Hypothalamus (tissue), 51 donors: ENCODE measurements around the gene INTS13.
"Not testable (repeated sequence)": the region's sequence is repeated elsewhere in the genome, so short reads cannot be mapped to it uniquely, and the experiment has no call there.

Source experiments
- DNase-seq, 51 donors: peaks; one replicate each; lab custom pipeline; 2025; lab: John Stamatoyannopoulos, UW

Gene INTS13

GRCh38 chr12:26936559-26937442, 980 bp downstream of the INTS13 start:
- DNase-seq: no peak

- no peak for DNase-seq
Observed at GRCh38 chr12:26935636-26936378, 2.0 kb downstream of the INTS13 start.

GRCh38 chr12:26929590-26929989, 8.2 kb downstream of the INTS13 start:
- DNase-seq: no peak

DNA sequence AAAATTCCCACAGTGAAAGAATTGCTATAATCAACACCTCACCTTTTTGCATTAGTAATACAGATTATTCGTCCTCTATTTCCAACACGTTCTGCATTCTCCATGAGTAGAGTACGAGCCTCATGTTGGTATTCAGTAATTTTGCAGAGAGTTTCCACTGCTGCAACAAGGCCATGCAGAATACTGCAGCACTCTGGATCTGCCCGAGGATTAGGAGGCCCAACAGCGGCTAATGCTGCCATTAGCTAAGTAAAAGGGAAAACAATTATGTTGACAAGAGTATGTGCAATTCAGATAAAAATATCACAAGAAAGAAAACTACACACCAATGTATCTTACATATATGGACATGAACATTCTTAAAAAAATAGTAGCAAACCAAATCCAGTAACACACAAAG, 9.1 kb downstream of the INTS13 start:
- DNase-seq: no peak

DNA sequence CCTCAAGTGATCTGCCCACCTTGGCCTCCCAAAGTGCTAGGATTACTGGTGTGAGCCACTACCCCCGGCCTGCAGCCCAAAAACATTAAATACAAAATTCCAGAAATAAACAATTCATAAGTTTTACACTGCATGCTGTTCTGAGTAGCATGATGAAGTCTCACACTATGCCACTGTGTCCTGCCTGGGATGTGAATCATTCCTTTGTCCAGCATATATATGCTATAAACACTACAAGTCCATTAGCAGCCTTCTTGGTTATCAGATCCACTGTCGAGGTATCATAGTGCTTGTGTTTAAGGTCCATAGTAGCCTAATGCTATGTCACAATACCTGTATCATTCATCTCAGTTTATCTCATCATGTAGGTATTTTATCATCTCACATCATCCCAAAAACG, 15.9 kb downstream of the INTS13 start:
- no peak for DNase-seq

DNA sequence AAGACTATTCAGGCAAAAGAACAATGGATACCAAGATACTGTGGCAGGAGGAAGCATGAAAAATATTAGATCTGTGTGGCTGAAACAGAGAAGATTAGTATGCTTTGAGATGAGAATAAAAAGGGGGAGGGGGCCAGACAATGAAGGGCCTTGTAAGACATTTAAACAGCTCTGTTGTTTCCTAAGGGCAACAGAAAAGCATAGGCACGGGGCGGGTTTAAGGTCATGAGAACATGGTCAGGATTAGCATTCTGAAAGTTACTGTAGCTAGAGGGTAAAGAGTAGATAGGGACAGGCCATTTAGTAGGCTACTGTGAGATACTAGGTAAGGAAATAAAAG, 18.6 kb downstream of the INTS13 start:
- peak in 21 of 51 donors; percentile 0 to 76 (median 19) for DNase-seq

GRCh38 chr12:26918321-26919215, 19.2 kb downstream of the INTS13 start:
- peak in 2 of 51 donors; percentile 2 to 50 for DNase-seq

DNA sequence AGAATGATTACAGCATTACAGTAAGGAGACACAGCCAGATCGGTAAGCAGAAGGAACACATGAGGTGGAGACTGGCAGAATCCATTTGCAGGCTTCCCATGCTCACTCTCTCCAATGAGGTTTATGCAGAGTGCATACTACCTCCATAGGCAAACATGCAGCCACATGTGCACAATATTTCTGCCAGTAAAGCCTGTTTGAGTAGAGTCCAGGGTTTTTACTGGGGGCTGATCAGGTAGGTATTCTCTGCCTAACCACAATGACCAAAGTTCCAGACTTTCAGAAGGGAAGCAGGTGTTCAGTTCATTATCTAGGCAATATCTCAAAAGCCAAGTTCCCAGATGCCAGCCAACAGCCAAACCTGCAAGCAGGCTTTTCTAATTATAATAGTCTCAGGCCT, 31.1 kb downstream of the INTS13 start:
- no peak for DNase-seq

GRCh38 chr12:26906024-26906423, 31.8 kb downstream of the INTS13 start:
- no peak for DNase-seq

GRCh38 chr12:26903396-26903795, 34.4 kb downstream of the INTS13 start:
- not testable (repeated sequence) for DNase-seq

DNA sequence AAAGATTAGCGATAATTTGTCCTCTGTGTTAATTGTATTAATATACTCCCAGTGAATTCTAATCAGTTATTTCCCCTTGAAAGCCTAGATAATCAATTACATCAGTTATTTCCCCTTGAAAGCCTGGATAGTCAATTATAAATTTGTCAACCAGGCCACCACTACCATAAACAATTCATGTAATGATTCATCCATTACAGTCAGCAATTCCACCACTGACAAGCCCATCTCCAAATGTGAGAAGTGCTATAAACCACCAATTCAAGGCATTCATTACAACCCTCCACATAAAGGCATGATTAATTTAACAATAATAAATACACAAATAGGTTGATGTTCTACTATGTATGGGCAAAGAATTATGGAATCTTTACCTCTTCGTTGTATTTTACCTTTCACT, 40.9 kb downstream of the INTS13 start:
- DNase-seq: no peak

DNA sequence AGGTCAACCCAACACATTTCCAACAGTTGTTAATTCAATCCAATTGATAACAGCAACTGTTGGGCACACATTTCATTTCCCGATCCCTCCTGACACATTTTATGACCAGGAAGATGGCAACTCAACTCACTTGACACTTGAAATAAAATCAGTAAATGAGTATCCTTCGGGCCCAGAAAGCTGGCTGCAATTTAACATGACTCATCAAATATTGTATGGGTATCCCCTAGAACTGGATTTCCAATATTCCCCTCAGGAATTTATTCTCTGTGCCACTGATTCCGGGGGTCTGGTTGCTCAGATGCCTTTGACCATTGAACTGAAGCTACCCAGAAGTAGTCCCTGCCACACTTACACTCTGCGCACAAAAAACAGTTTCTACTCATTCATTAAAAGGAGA, 42.1 kb downstream of the INTS13 start:
- DNase-seq: no peak

DNA sequence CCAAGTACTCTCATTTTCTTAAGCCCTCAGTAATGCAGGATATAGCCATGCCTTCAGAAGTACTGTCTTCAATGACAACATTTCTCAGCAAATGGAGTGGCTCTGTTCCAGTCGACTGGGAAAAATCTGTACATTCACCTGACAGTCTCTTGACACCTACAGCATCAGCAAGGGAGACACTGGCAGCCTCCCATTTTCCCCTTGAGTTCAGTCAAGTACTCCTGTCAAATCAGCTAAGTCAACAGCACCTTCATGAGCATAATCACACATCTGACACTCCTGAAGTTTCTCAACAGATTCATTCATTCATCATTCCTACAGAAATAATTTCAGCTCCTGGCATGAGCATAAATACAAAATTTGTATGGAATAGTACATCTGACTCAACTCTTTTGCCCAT, 46.1 kb downstream of the INTS13 start:
- no peak for DNase-seq

GRCh38 chr12:26890784-26891183, 47.0 kb downstream of the INTS13 start:
- no peak for DNase-seq

GRCh38 chr12:26884765-26885576, 52.8 kb downstream of the INTS13 start:
- peak in 50 of 51 donors; percentile 5 to 88 (median 61) for DNase-seq

- no peak for DNase-seq
Observed at GRCh38 chr12:26880625-26881024, 57.2 kb downstream of the INTS13 start.

GRCh38 chr12:26878661-26879119, 59.1 kb downstream of the INTS13 start:
- DNase-seq: peak in 26 of 51 donors; percentile 1 to 39 (median 12)

DNA sequence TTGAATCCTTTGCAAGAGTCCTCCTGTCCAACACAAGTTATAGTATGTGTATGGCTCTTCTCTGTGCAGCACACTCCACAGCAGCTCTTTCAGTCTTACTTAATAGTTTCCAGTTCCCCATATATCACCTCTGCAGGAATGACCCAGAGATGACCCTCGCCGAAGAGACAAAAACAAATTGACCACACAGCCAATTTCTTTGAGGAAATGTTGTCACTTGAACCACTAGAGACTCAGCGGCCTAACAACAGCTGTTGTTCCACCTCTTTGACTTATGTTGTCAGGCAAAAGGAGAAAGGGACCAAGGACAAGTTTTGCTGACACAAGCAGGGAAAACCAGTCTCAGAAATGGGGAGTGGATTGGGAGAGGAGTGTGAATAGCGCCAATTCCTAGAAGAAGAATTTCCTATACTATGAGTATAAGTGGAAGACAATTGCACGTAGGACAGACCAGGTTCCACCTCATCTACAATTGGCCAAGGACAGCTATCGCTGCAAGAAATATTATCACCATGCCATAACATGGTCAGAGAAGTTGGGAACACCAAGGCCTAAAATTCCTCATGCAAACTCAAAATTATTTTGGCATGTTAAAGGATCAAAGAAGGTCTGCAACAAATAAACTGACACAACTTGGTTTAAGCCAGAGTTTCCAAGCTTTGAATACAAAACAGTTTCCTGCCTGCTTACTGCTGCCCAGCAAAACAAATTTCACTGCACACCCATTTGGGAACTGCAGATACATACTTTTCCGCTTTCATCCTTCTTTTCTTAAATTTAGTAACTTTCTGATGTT, 63.1 kb downstream of the INTS13 start:
- no peak for DNase-seq

DNA sequence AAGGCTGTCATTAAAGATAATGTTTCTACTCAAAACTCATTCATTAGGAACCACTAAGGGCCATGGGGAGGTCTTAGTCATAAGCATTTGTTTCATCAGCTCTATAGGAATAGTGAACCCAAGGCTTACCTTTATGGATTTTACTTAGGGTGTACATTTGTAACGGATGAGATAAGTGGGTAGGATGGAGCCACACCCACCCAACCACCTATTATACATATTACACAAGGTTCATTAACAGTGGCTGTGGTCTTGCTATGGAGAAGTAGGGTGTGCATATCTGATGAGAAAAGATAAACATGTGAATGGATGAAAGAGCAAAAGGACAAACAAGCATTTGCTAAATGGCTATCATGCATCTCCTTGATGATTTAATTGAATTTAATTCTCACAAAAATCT, 65.2 kb downstream of the INTS13 start:
- DNase-seq: no peak
